ENCODE measurements around the gene RDX.
"Not testable (repeated sequence)": the region's sequence is repeated elsewhere in the genome, so short reads cannot be mapped to it uniquely, and the experiment has no call there.

The RDX gene

GRCh38 chr11:110262072-110262403 is 34.4 kb downstream of the RDX start:
- DNase-seq: no peak

GRCh38 chr11:110261195-110262071 is 35.0 kb downstream of the RDX start:
- no peak for DNase-seq

GRCh38 chr11:110253525-110253924 is 42.9 kb downstream of the RDX start:
- no peak for DNase-seq

DNA sequence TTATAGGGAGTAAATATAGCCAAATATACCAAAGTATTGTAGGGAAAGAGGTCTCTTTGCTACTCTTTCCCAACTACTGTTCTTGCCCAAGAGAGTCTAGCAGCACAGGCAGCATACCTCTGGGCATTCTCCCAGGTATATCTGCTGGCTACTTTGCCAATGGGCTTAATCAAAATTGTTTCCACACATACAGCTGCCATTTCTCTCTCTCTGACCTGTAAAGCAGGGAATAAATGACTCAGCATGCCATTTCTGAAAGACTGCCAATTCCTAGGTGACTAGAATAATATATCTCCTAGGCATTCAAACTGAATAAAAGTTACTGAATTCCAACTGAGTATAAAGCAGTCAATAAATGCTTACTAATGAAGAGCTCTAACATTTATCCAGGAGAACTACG is 44.6 kb downstream of the RDX start:
- DNase-seq: no peak

GRCh38 chr11:110250168-110250567 is 46.2 kb downstream of the RDX start:
- no peak for DNase-seq

DNA sequence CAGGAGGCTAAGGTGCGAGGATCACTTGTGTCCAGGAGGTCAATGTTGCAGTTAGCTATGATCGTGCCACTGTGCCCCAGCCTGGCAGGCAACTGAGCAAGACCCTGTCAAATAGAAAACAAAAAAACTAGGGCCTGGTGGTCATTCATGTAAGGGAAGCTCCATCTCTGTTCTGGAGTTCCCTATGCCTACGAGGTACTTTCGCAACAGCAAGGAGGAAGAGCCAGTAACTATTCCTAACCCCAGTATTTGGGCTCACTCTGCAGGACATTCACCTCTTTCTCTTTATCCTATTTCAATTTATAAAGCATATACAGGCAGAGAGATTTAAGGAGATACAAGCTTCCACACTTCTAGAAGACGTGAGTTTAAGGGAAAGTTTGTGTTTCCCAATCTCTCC is 46.6 kb downstream of the RDX start:
- DNase-seq: no peak

GRCh38 chr11:110249066-110249465 is 47.3 kb downstream of the RDX start:
- no peak for DNase-seq

- no peak for DNase-seq
Measured at GRCh38 chr11:110243791-110244190, 52.6 kb downstream of the RDX start.

DNA sequence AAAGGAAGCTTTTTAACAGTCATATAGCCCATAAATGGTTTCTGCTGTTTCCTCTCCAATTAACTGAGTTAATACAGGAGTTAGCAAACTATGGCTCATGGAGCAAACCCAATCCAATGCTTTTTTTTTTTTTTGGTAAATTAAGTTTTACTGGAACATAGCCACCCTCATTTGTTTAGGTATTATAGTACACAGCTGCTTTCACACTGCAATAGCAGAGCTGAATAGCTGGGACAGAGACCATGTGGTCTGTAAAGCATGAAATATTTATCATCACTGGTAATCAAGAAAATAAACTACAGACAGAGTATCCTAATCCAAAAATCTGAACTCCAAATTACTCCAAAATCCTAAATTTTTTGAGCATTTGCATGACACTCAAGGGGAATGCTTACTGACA is 53.7 kb downstream of the RDX start:
- DNase-seq: no peak

DNA sequence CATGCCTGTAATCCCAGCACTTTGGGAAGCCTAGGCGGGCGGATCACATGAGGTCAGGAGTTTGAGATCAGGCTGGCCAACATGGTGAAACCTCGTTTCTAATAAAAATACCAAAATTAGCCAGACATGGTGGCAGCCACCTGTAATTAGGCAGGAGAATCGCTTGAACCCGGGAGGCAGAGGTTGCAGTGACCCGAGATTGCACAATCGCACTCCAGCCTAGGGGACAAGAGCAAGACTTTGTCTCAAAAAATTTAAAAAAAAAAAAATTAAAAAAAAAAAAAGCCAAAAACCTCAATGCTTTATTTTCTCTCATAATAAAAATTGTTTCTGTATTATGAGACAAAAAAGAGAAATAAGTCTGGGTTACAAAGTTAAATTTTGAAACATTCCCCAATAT is 54.2 kb downstream of the RDX start:
- DNase-seq: no peak

DNA sequence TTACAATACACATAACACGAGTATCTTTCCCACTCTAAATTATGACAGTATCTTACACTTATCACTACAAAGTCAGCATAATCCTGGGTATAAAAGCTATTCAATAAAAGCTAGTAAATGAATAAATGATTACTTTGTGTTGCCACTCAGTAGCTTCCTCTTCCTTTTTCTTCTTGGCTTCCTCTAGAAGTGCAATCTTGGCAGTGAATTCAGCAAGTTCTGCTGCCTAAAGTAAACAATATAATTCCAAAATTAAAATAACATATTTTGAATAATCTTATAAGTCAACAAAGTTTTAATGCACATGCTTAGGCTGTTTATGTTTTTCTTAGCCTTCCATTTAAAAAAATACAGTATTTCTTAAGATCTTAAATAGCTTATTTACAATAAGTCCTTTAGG is 60.4 kb downstream of the RDX start:
- no peak for DNase-seq

DNA sequence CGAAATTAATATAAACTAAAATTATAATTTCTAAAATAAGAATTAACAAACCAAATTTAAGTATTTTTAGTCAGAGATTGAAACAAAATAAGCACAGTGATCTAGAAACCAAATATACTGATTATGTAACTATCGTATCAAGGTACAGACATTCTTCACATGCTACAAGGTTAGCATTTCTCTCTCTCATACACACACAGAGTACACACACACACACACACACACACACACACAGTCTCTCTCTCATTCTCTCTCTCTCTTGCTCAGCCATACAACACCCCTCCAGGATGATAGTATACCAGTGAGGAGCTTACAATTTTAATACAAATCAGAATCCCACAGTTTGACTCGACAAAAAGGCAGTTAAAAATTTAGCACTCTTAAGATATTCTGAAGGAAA is 66.0 kb downstream of the RDX start:
- DNase-seq: no peak

- no peak for DNase-seq
Measured at GRCh38 chr11:110219006-110219785, 77.2 kb downstream of the RDX start.

DNA sequence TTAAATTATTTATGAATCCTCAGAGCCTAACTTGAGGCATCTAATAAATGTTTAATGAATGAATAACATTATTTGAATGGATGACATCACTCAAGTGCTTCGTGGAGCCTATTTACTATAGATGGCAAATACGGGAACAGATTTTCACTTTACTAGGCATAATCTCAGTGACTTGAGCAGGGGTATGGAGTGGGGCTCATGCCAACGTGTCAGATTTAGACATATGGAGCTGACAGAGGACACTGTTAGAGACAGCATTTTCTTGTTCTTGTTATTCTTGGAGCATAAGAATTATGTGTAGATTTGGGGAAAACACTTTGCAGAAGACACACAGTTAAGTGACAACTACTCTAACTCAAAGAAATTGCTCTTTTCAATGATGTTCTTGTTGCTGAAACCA is 78.5 kb downstream of the RDX start:
- no peak for DNase-seq

DNA sequence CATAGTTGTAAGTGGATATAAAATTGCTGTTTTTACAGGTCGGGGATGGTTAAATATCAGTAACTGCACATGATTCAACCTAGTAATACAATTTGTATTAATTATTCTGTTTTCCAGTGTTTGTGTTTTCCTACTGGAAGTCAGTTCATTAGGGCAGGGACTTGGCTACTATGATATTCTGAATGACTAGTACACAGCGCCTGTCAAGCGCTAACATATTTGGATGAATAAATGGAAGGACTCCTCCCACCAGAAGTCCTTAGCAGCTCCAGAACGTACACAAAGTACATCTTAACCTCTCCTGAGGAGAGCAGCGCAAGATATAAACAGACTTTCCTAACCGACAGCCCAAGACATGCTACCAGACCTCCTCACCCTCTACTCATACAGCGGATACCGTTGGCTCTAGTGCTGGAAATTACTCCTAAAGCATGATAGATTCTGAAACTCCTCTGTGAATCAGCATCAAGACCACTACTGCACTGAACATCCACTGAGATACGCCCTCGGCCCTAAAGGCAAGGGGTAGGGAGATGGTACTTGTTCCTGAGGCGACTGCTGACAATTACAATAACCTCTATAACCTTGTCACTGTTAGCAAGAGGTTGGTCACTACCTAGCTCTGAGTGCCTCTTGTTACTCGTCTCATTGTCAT is 79.1 kb downstream of the RDX start:
- no peak for DNase-seq

DNA sequence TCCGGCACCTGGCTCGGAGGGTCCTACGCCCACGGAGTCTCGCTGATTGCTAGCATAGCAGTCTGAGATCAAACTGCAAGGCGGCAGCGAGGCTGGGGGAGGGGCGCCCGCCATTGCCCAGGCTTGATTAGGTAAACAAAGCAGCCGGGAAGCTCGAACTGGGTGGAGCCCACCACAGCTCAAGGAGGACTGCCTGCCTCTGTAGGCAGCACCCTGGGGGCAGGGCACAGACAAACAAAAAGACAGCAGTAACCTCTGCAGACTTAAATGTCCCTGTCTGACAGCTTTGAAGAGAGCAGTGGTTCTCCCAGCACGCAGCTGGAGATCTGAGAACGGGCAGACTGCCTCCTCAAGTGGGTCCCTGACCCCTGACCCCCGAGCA is 87.1 kb downstream of the RDX start:
- not testable (repeated sequence) for DNase-seq

DNA sequence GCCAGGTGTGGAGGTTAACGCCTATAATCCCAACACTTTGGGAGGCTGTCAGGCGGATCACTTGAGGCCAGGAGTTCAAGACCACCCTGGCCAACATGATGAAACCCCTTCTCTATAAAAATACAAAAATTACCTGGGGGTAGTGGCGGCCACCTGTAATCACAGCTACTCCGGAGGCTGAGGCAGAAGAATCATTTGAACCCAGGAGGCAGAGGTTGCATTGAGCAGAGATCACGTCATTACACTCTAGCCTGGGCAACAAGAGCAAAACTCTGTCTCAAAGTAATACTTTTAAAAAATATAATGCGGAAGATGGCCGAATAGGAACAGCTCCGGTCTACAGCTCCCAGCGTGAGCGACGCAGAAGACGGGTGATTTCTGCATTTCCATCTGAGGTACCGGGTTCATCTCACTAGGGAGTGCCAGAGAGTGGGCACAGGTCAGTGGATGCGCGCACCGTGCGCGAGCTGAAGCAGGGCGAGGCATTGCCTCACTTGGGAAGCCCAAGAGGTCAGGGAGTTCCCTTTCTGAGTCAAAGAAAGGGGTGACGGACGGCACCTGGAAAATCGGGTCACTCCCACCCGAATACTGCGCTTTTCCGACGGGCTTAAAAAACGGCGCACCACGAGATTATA is 87.6 kb downstream of the RDX start:
- not testable (repeated sequence) for DNase-seq

GRCh38 chr11:110207123-110207522 is 89.3 kb downstream of the RDX start:
- DNase-seq: no peak

DNA sequence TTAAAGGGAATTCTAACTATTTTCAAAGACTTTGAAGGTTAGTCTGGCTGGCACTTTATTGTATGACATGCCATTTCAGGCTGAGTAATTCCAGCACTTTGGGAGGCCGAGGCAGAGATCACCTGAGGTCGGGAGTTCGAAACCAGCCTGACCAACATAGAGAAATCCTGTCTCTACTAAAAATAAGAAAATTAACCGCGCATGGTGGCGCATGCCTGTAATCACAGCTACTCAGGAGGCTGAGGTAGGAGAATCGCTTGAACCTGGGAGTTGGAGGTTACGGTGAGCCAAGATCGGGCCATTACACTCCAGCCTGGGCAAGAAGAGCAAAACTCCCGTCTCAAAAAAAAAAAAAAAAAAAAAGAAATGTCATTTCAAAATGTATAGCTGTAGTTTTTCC is 95.6 kb downstream of the RDX start:
- no peak for DNase-seq

- DNase-seq: no peak
Measured at GRCh38 chr11:110200241-110200640, 96.2 kb downstream of the RDX start.

GRCh38 chr11:110199184-110199981 is 97.0 kb downstream of the RDX start:
- DNase-seq: no peak

- DNase-seq: no peak
Measured at GRCh38 chr11:110198031-110198729, 98.2 kb downstream of the RDX start.
